A549 (cell line): ENCODE data around the gene RNF112.

Source experiments
- BCL3 ChIP-seq: fragments of >200 bp; sonication (Bioruptor Twin); formaldehyde crosslinking; IDR thresholded peaks from 3 replicates; pipeline ENCODE4 v1.6.1; 2016
- CTCF ChIP-seq: fragments of >200 bp; sonication (Bioruptor Twin); formaldehyde crosslinking; IDR thresholded peaks from 3 replicates; pipeline ENCODE4 v1.5.1; 2016
- EP300 ChIP-seq, 2 experiments: fragments of >200 bp; sonication (Bioruptor Twin); formaldehyde crosslinking; IDR thresholded peaks; 2 replicates in 1 of 2; 3 replicates in 1 of 2; pipeline ENCODE4 v1.6.1; 2016 to 2017
- HOXB13 ChIP-seq: fragments of 250-450 bp; sonication (Bioruptor Pico); IDR thresholded peaks from 2 replicates; pipeline ENCODE4 v1.5.0; 2020; ENCODE audit warnings: low read depth, mild to moderate bottlenecking, moderate library complexity
- NR3C1 ChIP-seq: fragments of >200 bp; sonication (Bioruptor Twin); formaldehyde crosslinking; IDR thresholded peaks from 3 replicates; pipeline ENCODE4 v1.6.1; 2017
- POLR2A ChIP-seq: IDR thresholded peaks from 2 replicates; pipeline ENCODE4 v1.6.1; 2012; ENCODE audit warnings: mild to moderate bottlenecking, low read length
- REST ChIP-seq: fragments of 200-600 bp; sonication (generic); IDR thresholded peaks from 2 replicates; pipeline ENCODE4 v1.6.1; 2016; ENCODE audit warnings: antibody characterized with exemption, mild to moderate bottlenecking, moderate library complexity
- SREBF2 ChIP-seq: fragments of 450-650 bp; IDR thresholded peaks from 2 replicates; pipeline ENCODE4 v1.6.1; 2014; ENCODE audit warnings: mild to moderate bottlenecking, moderate library complexity
- ZFP36 ChIP-seq: fragments of 450-650 bp; IDR thresholded peaks from 2 replicates; pipeline ENCODE4 v1.6.1; 2014; ENCODE audit warnings: borderline replicate concordance; ENCODE audit not compliant: partially characterized antibody
- ZNF302 ChIP-seq: fragments of 250-450 bp; sonication (Bioruptor Pico); IDR thresholded peaks from 2 replicates; pipeline ENCODE4 v1.9.0; 2021; ENCODE audit warnings: inconsistent platforms, mild to moderate bottlenecking, moderate library complexity

GRCh38 chr17:19412984-19413383 is 2.0 kb downstream of the RNF112 start:
- no peak for TF ChIP-seq ZNF302 (CRISPR knock-in tag)
- no peak for TF ChIP-seq EP300 (IDR thresholded peaks at IDR 0.05)
- TF ChIP-seq POLR2A: no peak
- no peak for TF ChIP-seq CTCF
- TF ChIP-seq SREBF2: no peak
- TF ChIP-seq NR3C1: no peak
- TF ChIP-seq ZFP36: no peak
- no peak for TF ChIP-seq HOXB13 (CRISPR knock-in tag)
- TF ChIP-seq BCL3: no peak
- no peak for TF ChIP-seq REST
